H7 (cell line): Measurements from ENCODE around the gene GPHN. TPM values are rescaled to one million over a fixed set of nuclear protein-coding genes. Genes with fewer than 3 reads are reported as not detected.

ENCODE experiments used
- DNase-seq: peaks from one replicate; pipeline ENCODE4 v3.0.0; 2012
- H3K27me3 ChIP-seq: 2 replicates; pipeline ENCODE4 v1.6.0; 2011; ENCODE audit warnings: mild to moderate bottlenecking, low read length; ENCODE audit not compliant: control insufficient read depth, insufficient read depth
- H3K36me3 ChIP-seq: replicated peaks from 2 replicates; pipeline ENCODE4 v1.5.1; 2011; ENCODE audit warnings: low read length; ENCODE audit not compliant: control insufficient read depth, insufficient read depth
- H3K4me3 ChIP-seq: 2 replicates; pipeline ENCODE4 v1.5.1; 2011; ENCODE audit warnings: low read depth, mild to moderate bottlenecking, control low read depth, low read length, moderate library complexity; ENCODE audit not compliant: insufficient read depth
- total RNA-seq: library from RNA; depleted of rRNA; stranded (reverse); fragments of >200 nt; shearing (Covaris generic); gene quantifications from 2 replicates; pipeline ENCODE4 v1.2.3, GENCODE V29; 2014; rRNA removed

GPHN gene
- 10.6 and 14.2 TPM in 2 replicates for total RNA-seq

GRCh38 chr14:66507722-66508546, at the start of gene GPHN:
GPHN (plus strand) TSS chr14:66508147.
- Histone ChIP-seq H3K4me3 (peak within 1 kb of the TSS; percentile 92), H3K36me3 (no peaks in the 10 kb centered on the region), H3K27me3 (peaks cover 10% of the 10 kb centered on the region)
- peak; percentile 89 for DNase-seq

DNA sequence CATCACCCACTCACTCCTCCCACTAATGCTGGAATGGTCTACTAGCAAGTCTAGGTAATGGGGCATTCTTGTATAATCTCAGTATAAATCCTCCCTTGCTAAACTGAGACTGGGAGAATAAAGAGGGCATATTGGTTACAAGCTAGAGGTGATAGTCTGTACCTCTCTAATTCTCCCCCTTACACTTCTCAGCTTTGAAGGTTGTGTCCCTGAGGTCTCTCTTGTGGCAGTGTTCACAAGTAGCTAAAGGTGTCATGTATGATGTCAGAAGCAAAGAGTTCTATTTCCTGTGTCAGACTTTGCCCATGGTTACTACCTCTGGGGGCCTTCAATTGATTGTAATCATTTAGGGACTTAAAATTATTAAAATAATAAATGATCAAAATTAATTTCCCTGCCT, 48.3 kb upstream of the GPHN start:
- Histone ChIP-seq H3K27me3 (no peaks in the 10 kb centered on the region), H3K4me3 (no peak overlapping the region), H3K36me3 (no peaks in the 10 kb centered on the region)
- no peak for DNase-seq

DNA sequence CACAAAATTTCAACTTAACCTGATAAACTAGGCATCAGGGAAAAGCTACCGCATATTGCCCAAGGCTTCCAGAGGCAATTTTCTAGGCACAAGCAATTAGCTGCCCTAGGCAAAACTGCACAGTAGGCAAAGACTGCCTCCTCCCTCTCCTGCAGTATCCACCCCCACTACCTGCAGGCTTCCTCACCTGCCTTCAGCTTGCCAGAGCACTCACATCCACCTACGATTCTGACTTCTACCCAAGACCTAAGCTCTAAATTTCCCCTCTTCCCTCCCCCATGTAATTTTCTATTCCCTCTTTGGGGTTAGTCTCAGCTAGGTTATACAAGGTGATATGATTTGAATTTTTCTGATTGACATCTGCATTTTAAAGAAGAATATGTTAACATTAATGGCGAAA, 43.7 kb upstream of the GPHN start:
- Histone ChIP-seq H3K27me3 (no peaks in the 10 kb centered on the region), H3K36me3 (no peaks in the 10 kb centered on the region), H3K4me3 (no peak overlapping the region)
- no peak for DNase-seq

- no peak for DNase-seq
- Histone ChIP-seq H3K36me3 (no peaks in the 10 kb centered on the region), H3K4me3 (no peak overlapping the region), H3K27me3 (no peaks in the 10 kb centered on the region)
Observed at GRCh38 chr14:66468778-66469367, 39.1 kb upstream of the GPHN start.

DNA sequence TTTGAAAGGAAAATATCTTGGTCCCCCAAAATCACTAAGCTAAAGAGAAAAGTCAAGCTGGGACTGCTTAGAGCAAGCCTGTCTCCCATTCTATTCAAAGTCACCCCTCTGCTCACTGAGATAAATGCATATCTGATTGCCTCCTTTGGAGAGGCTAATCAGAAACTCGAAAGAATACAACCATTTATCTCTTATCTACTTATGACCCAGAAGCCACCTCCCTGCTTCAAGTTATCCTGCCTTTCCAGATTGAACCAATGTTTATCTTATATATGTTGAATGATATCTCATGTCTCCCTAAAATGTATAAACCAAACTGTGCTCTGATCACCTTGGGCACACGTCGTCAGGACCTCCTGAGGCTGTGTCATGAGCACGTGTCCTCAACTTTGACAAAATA, 36.4 kb upstream of the GPHN start:
- Histone ChIP-seq H3K4me3 (no peak overlapping the region), H3K27me3 (no peaks in the 10 kb centered on the region), H3K36me3 (no peaks in the 10 kb centered on the region)
- DNase-seq = no peak

DNA sequence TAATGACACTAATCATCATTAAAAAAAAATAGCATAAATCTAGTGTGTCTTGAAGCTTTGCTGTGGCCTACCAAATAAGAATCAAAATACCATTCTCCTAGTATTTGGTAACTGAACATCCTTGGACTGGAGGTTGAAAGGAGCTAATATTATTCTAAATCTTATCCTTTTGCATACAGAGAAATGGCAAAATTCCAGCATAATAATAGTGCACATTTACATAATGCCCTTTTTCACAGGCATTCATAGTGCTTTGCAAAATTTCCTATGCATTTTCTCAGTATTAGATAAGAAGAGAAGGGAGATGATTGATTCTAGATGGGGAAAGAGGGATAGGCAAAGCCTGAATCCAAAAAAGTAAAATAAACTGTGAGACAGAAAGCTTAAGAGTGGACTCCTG, 35.7 kb upstream of the GPHN start:
- Histone ChIP-seq H3K4me3 (no peak overlapping the region), H3K27me3 (no peaks in the 10 kb centered on the region), H3K36me3 (no peaks in the 10 kb centered on the region)
- DNase-seq = no peak

DNA sequence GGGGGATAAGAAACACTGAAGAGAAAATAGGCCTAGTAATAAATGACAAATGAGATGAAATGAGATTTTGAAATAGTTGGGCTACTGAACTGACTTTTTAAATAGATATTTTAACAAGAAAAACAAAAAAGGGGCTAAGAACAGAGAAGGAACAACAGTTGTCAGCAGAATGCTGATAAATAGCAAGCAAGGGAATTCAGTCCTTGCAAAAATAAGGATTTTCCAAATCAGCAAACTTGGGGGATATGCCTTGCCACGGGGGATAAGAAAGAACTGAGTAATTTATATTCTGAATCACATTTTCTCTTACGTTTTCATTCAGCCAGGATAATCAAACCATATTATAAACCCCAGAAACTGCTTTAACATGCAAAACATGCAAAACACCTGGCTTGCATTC, 34.7 kb upstream of the GPHN start:
- Histone ChIP-seq H3K27me3 (no peaks in the 10 kb centered on the region), H3K4me3 (no peak overlapping the region), H3K36me3 (no peaks in the 10 kb centered on the region)
- DNase-seq = no peak

DNA sequence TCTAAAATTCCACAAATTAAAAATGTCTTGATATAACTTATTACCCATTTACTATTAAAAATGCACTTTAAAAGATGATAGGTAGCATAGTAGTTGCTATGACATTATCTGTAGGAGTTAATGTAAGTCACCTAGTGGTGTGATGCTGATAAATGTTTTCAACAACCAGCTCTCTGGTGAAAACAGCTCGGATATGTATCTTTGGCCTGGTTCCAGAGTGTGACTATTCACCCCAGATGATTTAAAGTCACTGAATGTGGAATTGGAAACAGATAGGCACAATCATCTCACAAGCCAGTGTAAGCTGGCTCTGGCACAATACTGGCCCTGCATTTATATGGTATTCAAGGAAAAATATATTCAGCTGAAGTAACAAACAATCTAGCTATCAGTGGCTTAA, 31.0 kb upstream of the GPHN start:
- Histone ChIP-seq H3K4me3 (no peak overlapping the region), H3K36me3 (no peaks in the 10 kb centered on the region), H3K27me3 (no peaks in the 10 kb centered on the region)
- DNase-seq = no peak

- Histone ChIP-seq H3K27me3 (no peaks in the 10 kb centered on the region), H3K4me3 (no peak overlapping the region), H3K36me3 (no peaks in the 10 kb centered on the region)
- no peak for DNase-seq
Observed at GRCh38 chr14:66477567-66477966, 30.4 kb upstream of the GPHN start.

DNA sequence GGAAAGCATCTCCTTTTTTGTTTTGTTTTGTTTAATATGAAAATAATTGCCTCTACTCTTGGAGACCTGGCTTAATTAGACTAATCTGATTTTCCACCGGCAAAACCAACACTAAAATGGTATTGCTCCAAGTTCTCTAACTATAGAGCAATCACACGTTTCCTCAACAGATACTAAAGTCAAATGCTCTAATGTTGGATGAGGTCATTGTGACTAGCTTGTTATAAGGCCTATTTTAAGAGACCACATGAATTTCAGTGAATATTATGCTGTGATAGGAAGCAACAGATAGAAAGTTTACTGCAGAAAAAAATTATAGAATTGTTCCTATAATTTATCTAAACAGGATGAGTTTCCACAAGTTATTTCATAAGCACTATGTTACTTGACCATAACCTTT, 25.1 kb upstream of the GPHN start:
- Histone ChIP-seq H3K27me3 (no peaks in the 10 kb centered on the region), H3K36me3 (no peaks in the 10 kb centered on the region), H3K4me3 (no peak overlapping the region)
- DNase-seq = no peak

DNA sequence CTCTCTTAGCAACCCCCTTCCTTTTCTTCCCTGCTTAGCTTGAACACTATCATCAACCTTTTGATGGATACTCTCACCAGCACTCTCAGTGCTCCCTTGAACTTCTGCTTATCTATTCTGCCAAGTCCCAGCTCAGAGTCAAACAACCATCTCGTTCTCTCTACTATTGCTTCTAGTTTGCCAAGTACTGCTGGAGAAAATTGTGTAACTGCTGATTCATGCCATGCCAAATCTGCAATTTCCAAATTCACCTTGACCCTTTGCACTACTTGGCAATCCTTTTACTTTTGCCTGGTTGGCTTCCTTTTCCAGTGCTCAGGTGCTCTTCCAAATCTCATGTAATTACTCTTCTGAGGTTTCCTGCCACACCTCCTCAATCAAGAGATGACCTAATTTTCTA, 24.6 kb upstream of the GPHN start:
- no peak for DNase-seq
- no peaks in the 10 kb centered on the region for H3K27me3 ChIP-seq
- H3K4me3 ChIP-seq = no peak overlapping the region
- H3K36me3 ChIP-seq = no peaks in the 10 kb centered on the region

DNA sequence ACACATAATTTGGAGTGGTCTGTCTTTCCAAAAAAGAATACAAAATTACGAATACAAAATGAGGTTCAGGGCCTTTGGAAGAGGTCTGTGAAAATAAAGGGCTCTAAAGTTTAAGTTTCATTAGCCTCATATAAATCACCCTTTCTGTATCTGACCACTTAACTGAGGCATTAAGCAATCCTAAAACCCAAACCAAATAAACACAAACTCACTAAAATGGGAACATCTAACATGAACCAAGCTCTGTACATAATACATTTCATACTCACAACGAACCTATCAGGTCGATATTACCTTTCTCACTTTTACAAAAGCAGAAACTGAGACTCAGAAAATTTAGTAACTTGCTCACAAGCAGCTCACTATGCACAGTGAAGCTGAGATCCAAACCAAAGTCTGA, 22.9 kb upstream of the GPHN start:
- no peak for DNase-seq
- H3K36me3 ChIP-seq = no peaks in the 10 kb centered on the region
- H3K4me3 ChIP-seq = no peak overlapping the region
- H3K27me3 ChIP-seq = no peaks in the 10 kb centered on the region

DNA sequence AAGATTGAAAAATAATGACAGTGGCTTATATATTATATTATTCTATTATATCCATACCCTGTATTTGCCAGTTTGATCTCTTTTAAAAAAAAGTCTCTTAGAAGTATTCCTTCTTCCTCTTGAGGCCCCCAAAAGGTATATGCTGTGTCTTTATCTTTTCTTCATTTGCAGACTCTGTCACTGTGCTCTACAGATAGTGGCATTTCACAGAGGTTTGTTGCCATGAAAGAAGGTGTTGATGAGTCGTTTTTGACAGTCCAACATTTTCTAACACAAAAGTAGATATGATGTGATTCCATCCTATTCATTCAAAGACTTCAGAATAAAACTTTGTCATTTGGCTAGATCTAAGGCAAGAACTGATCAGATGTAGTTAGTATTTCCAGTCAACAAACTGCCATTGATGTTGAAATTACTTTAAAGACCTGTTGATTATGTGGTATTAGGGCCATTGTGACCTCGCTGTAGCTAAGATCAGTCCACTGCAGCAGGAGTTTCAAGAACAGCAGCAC, 22.0 kb upstream of the GPHN start, which contains the start of gene CCDC196:
TSS of gene CCDC196 (plus strand) at position 462 of the 512 bp plus-strand sequence. CDS start 132 bp downstream, outside the sequence.
- H3K27me3 ChIP-seq = no peaks in the 10 kb centered on the region
- no peak within 1 kb of the TSS for H3K4me3 ChIP-seq
- DNase-seq = no peak
- no peaks in the 10 kb centered on the region for H3K36me3 ChIP-seq

- H3K27me3 ChIP-seq = no peaks in the 10 kb centered on the region
- no peak overlapping the region for H3K4me3 ChIP-seq
- H3K36me3 ChIP-seq = no peaks in the 10 kb centered on the region
- DNase-seq = no peak
Observed at GRCh38 chr14:66487164-66487563, 20.8 kb upstream of the GPHN start.
